Posterior cingulate gyrus (tissue), 11 donors: ENCODE measurements around the gene RALGPS1.

Experiments
- DNase-seq, 10 donors: peaks; one replicate each; pipeline versions ENCODE4 v3.0.0 to v3.0.0-alpha.2; 2020 to 2021; ENCODE audit warnings: mixed read lengths in 3 of 10
- intact Hi-C: fragments of 100-400 bp; cut with DNase I; formaldehyde crosslinking; loops from one replicate; pipeline ENCODE4 v1.15.1; 2023

The RALGPS1 gene, protein sequence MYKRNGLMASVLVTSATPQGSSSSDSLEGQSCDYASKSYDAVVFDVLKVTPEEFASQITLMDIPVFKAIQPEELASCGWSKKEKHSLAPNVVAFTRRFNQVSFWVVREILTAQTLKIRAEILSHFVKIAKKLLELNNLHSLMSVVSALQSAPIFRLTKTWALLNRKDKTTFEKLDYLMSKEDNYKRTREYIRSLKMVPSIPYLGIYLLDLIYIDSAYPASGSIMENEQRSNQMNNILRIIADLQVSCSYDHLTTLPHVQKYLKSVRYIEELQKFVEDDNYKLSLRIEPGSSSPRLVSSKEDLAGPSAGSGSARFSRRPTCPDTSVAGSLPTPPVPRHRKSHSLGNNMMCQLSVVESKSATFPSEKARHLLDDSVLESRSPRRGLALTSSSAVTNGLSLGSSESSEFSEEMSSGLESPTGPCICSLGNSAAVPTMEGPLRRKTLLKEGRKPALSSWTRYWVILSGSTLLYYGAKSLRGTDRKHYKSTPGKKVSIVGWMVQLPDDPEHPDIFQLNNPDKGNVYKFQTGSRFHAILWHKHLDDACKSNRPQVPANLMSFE

DNA sequence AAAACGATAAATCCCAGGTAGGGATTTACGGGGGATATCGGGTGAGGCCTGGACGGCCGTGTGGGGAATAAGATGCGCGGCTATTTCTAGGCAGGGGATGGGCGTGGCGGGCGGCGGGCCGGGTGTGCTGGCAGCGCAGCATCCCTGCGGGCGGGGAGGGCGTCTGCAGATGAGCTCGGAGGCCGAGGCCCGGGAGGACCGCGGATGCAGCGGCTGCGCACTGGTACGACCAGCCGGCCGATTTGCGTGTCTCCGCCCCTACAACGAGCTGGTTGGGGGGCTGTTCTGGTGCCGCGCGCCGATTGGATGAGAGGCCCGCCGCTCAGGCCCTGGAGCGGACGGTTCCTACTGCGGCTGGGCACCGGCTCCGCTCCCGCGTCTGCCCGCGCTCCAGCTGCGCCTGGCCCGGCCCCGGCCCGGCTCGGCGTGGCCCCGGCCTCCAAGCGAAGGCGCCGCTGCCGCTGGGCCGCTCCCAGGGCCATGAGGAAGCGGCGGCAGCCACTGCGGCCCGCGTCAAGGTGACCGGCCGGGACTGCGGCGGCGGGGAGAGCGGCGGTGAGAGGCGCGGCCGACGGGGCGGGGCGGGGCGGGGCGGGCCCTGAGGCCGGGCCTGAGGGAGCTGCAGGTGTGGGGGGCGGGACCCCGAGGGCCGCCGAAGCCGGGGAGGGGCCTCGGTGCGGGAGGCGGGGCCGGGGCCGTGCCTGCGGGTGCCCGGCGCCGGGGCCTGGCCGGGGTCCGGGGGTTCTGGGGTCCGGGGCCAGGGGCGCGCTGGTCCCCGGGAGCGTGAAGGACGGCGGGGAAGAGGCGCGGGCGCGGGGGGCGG, at the start of gene RALGPS1:
Gene RALGPS1, plus strand, starts transcription at position 325 of the 823 bp plus-strand sequence. CDS start 47,508 bp downstream, outside the sequence.
- peak; percentile 95 to 100 (median 97) for DNase-seq

DNA sequence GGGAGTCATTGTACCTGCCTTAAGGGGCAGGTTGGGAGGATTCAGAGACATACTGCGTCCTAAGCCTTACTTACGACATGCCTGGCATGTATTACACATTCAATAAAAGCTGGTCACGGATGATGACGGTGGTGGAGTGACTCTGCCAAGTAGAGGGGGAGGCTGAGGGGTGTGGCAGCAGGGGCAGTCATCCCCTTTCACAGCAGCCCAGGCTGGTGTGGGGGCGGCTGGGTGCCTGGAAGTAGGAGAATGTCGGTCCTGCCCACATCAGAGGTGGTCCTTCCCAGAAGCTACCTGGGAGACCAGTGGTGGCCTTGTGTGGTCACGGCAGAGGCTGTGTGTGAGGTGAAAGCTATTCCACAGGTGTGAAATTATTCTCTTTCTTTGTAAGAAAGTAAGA, 45.2 kb upstream of the RALGPS1 start:
- intact Hi-C loops, result no loop called here
- DNase-seq, result peak in 1 of 10 donors; percentile 66

More for the DNA sequence above, at the start of gene RALGPS1:
- intact Hi-C loops, result loop anchor here (1.0 kb wide), 1 partner anchor 54 kb away; the partner anchor contains the start of gene ZBTB34

DNA sequence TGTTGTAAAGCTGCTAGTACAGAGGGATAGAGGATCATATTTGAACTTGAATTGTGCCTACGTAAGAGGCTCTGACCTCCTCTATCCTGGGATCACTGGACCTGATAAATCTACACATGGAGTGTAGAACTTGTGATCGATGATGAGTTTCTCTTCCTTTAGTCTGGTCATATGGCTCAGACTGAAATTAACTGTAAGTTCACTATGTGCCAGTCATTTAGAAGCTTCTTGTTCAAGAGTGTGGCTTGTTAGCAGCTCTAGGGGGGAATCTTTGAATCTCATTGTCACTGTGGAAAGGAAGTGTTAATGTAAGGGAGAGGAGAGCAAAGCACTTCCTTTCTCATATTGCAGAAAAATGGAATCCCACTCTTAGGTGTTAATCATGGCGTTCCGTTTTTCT, 42.1 kb upstream of the RALGPS1 start:
- no peak for DNase-seq
- intact Hi-C loops, result no loop called here

DNA sequence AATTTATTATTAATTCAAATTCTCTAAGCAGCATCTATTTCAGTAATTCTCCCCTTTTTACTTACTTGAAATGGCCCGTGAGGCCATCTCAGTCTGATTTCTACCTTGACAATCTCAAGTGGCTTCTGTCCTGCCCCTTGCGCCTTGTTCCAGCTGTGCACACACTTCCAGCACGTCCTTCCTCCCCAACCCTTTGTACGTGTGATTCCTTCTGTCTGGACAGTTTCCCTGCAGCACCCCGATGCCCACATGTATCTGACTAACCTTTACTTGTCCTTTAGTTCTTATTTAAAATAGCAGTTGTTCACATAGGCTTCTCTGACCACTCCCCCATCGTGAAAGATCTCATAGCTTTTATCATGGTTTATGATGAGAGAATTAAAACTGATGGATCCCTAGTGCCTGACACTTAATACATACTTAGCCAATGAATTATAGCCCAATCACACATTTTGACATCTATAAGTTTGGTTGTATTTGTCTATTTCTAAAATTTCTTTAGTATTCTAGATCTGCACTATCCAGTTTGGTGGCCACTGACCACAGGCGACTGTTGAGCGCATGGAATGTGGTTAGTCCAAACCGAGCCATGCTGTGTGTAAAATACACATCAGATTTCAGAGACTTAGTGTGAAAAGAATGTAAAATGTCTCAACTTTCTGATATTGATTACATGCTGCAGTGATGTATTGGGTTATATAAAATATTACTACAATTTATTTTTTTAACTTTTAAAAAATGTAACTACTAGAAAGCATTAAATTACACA, 39.9 kb upstream of the RALGPS1 start:
- no peak for DNase-seq
- intact Hi-C loops, result no loop called here

DNA sequence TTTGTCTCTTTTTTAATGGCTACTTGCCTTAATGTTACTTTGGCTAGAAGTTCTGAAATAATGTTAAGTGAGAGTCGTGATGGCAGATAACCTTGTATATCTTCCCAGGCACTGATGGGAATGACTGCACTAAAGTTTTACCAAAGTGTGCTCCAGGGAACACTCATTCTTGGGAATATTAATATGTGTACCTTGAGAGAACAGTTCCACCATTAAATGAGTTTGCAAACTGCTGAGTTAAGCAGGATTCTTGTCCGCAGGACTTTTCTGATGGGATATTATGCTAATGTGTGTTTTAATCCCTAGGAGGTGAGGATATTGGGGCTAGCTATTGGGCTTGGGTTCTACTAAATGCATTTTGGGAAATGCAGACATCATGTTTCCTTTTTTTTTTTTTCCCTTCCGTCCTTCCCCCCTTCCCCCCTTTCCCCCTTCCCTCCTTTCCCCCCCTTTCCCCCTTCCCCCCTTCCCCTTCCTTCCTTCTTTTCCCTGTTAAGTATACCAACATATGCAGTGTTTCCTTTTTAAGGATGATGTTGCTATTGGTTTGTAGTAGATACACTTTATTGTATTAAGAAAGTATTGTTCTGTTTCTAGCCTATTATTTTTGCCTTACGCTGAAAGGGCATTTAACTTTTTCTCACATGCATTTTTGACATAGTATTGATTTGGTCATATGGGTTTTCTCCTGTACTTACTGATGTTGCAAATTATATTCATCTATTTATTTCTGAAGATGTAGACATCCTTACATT, 38.6 kb upstream of the RALGPS1 start:
- DNase-seq, result no peak
- intact Hi-C loops, result no loop called here

DNA sequence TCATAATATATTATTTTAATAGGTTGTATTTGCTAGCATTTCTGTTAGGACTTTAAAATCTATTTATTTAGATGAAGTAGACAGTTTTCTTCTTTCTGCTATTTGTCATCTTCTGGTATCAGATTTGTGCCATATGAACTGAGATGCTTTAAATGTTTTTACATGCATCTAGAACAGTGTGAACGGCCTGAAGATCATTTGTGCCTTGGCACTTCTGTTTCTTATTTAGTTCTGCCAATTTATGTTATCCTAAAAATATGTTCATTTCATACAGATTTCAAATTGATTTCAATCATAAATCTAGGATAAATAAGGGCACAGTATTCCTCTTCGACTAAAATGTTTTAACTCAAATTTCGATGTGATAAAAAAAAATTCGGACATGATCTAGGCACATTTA, 38.1 kb upstream of the RALGPS1 start:
- DNase-seq, result no peak
- intact Hi-C loops, result no loop called here

DNA sequence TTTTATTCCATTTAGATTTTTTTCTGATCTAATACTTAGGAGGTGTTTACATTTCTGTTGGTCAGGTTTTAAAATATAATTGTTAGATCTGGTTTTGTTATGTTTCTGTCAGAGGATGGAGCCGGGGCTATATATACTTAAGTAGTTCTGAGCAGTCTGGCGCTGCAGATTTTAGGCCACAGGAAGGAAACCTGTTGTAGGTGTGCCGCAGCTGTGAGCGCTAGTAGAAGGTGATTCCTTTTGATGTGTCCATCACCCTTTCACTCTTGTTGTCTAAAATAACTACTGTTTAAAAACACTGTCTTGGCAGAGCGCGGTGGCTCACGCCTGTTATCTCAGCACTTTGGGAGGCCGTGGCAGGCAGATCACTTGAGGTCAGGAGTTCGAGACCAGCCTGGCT, 37.2 kb upstream of the RALGPS1 start:
- intact Hi-C loops, result no loop called here
- no peak for DNase-seq

DNA sequence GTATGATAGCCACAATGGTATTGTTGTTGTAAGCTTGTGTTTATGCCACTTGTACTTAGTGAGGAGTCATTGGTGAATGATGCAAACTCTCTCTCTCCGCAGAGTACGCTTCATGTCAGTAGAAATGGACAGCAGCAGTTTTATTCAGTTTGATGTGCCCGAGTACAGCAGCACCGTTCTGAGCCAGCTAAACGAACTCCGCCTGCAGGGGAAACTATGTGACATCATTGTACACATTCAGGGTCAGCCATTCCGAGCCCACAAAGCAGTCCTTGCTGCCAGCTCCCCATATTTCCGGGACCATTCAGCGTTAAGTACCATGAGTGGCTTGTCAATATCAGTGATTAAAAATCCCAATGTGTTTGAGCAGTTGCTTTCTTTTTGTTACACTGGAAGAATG, 35.3 kb upstream of the RALGPS1 start:
- DNase-seq, result peak in 2 of 10 donors; percentile 23 to 72
- intact Hi-C loops, result no loop called here

DNA sequence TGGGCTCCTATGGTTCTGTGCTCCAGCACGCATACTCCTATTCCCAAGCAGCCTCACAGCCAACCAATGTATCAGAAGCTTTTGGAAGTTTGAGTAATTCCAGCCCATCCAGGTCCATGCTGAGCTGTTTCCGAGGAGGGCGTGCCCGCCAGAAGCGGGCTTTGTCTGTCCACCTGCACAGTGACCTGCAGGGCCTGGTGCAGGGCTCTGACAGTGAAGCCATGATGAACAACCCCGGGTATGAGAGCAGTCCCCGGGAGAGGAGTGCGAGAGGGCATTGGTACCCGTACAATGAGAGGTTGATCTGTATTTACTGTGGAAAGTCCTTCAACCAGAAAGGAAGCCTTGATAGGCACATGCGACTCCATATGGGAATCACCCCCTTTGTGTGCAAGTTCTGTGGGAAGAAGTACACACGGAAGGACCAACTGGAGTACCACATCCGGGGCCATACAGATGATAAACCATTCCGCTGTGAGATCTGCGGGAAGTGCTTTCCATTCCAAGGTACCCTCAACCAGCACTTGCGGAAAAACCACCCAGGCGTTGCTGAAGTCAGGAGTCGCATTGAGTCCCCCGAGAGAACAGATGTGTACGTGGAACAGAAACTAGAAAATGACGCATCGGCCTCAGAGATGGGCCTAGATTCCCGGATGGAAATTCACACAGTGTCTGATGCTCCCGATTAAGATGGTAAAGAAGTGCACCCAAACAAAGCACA, 34.2 kb upstream of the RALGPS1 start:
- no peak for DNase-seq
- intact Hi-C loops, result no loop called here

DNA sequence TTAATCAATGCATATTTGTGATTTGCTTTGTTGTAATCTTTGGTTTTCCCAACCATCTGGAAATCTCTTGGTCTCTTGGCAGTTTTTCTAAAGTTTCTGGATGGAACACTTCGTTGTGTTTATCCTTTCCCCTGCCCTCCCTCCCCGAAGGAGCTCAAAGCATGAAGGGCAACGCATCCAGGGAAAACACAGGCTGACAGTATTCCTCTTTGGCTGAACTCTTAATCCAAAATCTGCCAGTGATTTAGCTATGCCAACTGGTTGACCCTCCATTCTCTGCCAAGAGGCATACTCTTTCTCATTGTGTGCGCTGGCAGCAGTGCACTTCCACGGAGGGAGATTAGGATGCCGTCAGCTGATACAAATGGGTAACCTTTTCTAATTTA, 33.6 kb upstream of the RALGPS1 start:
- DNase-seq, result peak in 1 of 10 donors; percentile 35
- intact Hi-C loops, result no loop called here

DNA sequence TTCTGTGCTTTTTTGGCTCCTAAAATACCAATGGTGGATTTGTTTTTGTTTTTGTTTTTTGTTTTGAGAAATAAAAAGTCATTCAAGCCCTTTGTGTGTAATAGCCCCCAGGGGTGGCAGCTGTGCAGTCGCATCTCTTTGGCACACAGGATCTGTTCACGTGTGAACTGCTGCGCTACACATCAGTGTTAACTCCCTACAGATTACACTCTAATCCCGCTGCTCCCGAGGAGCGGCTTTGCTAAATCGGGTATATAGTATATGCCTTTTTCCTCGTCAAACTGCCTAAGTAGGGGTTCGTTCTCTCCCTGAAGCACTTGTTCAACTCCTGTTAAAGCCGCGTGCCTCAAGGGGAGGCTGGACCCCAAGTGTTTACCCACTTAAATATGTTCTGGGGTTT, 31.8 kb upstream of the RALGPS1 start:
- intact Hi-C loops, result no loop called here
- DNase-seq, result no peak

DNA sequence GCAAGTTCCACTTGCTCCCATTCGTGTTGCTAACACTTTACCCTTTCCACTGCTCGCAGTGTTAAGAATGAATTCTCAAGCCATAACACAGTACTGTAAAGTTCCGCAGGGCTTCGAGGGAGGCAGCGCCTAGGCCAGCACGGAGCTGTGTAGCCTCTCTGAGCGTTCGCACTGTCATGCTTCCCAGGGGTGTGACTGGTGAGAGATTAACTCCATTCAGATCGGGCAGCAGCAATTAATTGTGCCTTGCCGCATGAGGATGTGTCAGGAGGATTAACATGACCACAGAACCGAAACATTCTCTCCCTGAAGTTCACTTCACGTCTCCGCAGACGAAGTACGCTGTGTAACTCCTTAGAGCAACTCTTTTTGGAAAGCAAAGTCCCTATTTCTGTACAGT, 30.9 kb upstream of the RALGPS1 start:
- intact Hi-C loops, result no loop called here
- no peak for DNase-seq

DNA sequence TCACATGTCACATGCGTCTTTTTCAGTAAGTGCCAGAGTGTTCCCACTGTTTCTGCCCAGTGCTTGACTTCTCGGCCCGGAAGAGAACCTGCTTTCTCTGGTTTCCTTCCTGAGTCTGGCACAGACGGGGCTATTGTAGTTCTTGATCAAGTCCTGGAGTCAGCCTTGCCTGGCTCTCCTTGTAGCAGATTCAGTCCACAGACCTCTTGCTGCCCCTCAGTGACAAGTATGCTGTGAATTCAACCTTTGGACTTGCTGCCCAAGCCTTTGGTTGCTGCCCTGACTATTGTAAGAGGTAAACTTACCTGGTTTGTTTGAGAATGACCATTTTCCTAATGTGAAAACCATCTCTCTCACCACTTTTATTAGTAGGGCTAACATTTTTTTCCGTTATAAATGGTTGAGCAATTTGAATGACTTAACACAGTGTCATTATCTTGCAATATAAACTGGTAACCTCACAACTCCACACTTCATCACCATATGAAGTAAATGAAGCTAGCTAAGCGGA, 29.4 kb upstream of the RALGPS1 start:
- DNase-seq, result no peak
- intact Hi-C loops, result no loop called here

DNA sequence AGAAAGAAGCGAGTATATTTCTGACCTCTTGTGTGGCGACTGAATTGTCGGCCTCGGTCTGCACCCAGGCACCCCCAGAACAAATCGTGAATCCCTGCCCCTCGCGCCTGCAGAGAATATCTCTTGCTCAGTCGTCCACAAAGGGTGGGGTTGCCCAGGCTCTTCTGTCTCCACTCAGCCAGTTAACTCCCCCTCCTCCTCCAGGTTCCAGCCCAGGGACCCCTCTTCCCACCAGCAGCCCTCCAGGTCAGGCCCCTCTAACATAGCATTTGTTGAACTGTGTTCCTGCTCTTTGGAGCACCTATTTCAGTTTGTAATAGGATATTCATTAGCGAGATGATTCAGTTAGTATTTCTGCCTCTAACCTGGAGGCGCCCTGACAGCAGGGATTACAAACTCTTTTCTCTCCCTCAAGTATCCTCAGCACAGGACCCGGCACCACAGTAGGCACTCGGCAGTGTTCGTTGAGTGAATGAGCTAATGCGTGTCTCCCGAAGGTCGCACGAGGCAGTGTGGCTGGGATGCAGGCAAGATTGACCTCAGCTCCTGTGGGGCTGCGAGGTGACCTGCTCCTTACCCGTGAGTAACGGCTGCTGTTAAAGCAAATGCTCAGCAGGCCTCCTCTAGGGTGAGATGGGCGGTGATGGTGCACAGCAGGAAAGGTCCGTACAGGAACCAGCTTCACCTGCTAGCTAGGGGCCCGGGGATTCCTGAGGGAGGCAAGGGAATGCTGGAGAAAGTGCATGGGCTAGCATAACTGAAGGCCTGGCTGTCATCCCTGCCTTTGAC, 28.4 kb upstream of the RALGPS1 start:
- intact Hi-C loops, result no loop called here
- DNase-seq, result no peak

DNA sequence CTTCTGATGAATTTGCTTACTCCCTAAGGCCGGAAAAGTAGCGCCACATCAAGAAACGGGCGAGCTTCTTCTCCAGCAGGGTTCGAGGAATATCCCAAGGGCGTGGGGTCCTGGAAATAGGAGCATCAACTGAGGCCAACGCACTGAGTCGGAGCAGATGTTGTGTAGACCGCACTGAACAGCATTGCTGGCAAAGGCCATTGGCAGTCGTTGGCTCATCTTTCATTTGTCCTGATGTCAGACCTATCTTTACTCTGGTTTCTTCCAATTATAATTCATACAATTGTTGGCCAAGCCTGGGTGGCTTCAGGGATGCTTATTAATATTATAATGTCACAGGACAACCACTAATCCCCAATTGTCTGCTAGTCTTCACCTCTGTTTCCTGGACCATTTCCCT, 27.7 kb upstream of the RALGPS1 start:
- intact Hi-C loops, result no loop called here
- DNase-seq, result no peak

DNA sequence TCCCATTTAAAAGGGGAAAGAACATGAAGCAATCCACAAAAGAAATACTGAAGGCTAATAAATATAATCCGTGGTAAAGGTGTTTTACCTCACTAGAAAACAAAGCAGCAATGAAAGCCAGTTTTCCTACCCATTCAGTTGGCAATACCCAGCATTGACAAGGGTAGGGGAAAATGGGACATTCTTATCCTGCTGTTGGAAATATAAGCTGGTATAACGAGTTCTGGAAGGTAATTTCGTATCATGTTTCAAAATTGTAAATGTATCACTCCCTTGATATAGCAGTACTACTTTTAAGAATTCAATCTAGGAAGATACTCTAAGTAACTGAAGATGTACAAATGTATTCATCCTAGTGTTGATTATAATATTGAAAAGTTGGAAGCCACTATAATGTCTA, 22.9 kb upstream of the RALGPS1 start:
- intact Hi-C loops, result no loop called here
- no peak for DNase-seq

DNA sequence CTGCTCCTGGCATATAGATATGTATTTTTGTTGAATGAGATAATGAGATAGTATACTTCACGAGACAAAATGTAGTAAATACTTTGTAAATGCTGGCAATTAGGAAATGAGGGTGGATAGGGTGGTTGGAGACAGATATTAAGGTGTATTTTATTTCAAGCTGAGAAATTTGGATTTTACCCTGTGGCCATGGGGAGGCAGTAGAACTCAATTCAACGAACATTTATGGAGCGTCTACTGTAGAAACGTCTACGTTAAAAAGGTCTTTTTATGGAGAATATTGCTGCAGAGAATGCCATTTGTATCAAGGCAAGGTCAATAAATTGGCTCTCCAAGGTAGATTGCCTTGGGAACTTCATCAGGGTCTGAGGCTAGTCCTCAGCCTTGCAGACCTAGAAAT, 21.5 kb upstream of the RALGPS1 start:
- intact Hi-C loops, result no loop called here
- no peak for DNase-seq

DNA sequence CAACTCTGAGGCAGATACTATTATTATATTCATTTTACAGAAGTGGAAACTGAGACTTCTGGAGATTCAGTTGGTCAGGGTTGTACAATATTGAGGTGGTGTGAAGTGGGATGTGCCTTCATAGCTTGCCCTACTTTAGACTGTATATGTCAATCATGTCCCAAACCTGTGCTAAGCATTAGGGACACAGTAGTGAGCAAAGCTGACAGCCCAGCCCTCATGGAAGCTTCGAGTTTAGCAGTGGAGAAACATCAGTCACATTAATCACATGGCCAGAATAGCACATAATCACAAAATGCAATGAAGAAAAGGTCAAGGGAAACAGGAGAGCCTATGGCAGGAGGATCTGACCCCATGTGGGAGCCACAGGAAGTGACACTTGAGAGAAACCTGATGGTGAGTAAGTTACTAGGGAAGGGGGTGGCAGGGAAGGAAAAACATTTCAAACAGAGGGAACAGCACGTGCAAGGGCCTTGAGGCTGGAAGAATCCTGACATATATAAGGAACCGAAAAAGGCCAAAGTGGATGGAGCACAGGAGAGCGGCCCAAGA, 20.5 kb upstream of the RALGPS1 start:
- intact Hi-C loops, result no loop called here
- DNase-seq, result no peak
